Pulmonary artery endothelial cell (primary cell): ENCODE measurements around the gene MAML1. TPM values are rescaled to one million over a fixed set of nuclear protein-coding genes. Genes with fewer than 3 reads are reported as not detected.

Experiments used
- DNase-seq: peaks from one replicate; pipeline ENCODE4 v3.0.0-alpha.2; 2011; ENCODE audit warnings: low read depth, low spot score
- total RNA-seq: library from RNA; depleted of rRNA; stranded (reverse); fragments of >200 nt; gene quantifications from 2 replicates; pipeline ENCODE4 v1.2.3, GENCODE V29; 2014

The MAML1 gene
- total RNA-seq, 1 donor from 2014 or later, result 7.3 TPM

- DNase-seq, result no peak
These were observed 89.4 kb downstream of the MAML1 start for GRCh38 chr5:179822059-179822432.

GRCh38 chr5:179822444-179822990 is 89.9 kb downstream of the MAML1 start:
- DNase-seq, result no peak

- no peak for DNase-seq
These were observed 91.5 kb downstream of the MAML1 start for GRCh38 chr5:179823937-179824744.

- no peak for DNase-seq
These were observed 92.1 kb downstream of the MAML1 start for GRCh38 chr5:179824745-179825112.

- DNase-seq, result no peak
These were observed 93.1 kb downstream of the MAML1 start for GRCh38 chr5:179825655-179826182.

Other genes starting within 250 kb of the MAML1 start
- 46.6 and 51.8 TPM in 2 replicates for gene RUFY1, start 182.3 kb upstream of the MAML1 start, total RNA-seq
- gene HNRNPH1, start 109.2 kb upstream of the MAML1 start, total RNA-seq, result 648 and 1,151 TPM in 2 replicates
- 0.26 TPM in 1 of 2 replicates, not detected in the other for gene CBY3, start 51.8 kb upstream of the MAML1 start, total RNA-seq
- 633 and 1,197 TPM in 2 replicates for gene CANX, start 33.9 kb upstream of the MAML1 start, total RNA-seq
- gene LTC4S, start 61.2 kb downstream of the MAML1 start, total RNA-seq, result 0.46 and 0.66 TPM in 2 replicates
- gene MGAT4B, start 74.0 kb downstream of the MAML1 start, total RNA-seq, result 138 and 185 TPM in 2 replicates
- gene SQSTM1, start 88.1 kb downstream of the MAML1 start, total RNA-seq, result 447 and 758 TPM in 2 replicates
- gene MRNIP, start 126.0 kb downstream of the MAML1 start, total RNA-seq, result 8.9 and 13.8 TPM in 2 replicates
- gene TBC1D9B, start 175.1 kb downstream of the MAML1 start, total RNA-seq, result 44.0 and 44.3 TPM in 2 replicates